NCI-H1092 treated with DMSO at 0.1 percent for 48 hours (cell line): ENCODE results near the gene HHAT.
A peak's percentile ranks its signal among the peaks of the same experiment; 100 is the strongest.

Source experiments
- DNase-seq: peaks from one replicate; lab custom pipeline; 2025; lab: John Stamatoyannopoulos, UW

HHAT gene

DNA sequence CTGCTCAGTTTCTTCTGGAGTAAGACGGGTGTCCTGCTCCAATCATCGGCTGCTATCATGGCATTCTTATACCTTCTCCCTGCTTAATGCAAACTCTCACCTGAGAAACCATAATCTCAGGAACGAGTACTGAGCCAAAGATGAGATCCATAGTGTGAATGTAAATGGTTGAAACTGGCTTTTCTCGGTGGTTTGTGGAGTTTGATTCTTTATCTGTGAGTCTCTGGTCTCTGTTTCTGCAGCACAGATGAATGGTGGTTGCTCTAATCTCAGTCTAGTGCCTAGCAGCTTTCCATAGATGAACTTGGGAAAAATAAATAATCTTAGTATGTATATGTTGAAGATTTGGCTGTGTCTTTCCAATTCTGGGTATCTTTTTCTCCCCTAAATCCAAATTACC is 274.4 kb downstream of the HHAT start:
- DNase-seq: no peak

DNA sequence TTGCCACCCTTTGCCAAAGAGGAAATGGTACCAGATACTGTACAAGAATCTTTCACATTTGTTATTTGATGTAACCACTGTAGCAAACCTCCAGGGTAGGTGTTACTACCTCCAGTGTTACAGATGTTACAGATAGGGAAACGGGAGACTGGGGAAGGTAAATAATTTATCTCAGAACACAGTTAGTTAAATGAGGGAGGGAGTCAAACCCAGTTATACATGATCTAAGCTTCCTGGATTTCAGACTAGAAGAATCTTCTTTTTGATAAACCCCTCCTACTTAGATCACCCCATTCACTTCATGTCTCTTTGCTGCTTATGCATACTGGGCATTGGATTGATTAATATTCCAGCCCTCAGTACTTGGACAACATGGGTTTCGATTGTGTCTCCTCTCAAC is 276.4 kb downstream of the HHAT start:
- DNase-seq: no peak

DNA sequence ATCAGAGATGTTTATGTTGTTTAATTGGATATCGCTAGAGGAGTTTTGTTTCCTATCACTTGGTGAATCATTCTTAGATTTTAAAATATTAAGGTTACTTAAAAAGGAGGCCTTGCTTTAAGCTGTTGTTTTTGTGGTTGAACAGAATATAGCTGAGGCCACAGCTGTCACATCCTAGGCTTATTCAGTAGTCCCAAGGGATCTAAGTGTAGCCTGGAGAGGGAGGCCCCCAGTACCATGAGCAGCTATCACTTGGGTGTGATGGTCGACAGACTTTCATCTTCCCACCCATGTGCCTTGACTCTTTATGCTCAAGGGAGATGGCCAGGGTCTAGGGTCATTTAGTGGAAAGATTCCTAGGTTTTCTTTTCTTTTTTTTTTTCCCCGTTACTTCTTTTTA is 278.7 kb downstream of the HHAT start:
- no peak for DNase-seq

DNA sequence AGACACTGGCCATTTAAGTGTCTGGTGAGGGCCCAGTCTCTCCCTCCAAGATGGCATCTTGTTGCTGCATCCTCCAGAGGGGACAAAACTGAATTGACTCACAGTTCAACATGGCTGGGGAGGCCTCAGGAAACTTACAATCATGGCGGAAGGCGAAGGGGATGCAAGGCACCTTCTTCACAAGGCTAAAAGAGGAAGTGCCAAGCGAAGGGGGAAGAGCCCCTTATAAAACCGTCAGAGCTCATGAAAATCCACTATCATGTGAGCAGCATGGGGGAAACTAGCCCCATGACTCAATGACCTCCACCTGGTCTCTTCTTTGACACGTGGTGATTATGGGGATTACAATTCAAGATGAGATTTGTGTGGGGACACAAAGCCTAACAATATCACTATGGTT is 280.1 kb downstream of the HHAT start:
- no peak for DNase-seq

DNA sequence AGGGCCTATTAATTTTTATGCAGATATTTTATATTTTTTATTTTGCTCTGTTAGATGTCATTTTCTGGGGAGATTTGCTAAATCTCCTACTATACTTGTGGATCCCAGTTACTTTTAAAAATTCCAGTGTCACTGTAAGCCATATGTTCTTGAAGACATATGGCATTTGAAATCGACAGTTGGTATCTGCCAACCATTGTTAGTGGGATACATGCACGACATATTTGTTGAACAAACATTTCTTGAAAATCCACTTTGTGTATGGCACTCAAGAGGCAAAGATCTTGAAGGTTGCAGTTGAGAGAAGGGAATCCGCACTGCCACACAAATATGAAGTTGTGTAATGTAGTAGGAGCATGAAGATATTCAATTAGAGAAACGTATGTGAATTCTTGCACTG is 287.7 kb downstream of the HHAT start:
- no peak for DNase-seq

DNA sequence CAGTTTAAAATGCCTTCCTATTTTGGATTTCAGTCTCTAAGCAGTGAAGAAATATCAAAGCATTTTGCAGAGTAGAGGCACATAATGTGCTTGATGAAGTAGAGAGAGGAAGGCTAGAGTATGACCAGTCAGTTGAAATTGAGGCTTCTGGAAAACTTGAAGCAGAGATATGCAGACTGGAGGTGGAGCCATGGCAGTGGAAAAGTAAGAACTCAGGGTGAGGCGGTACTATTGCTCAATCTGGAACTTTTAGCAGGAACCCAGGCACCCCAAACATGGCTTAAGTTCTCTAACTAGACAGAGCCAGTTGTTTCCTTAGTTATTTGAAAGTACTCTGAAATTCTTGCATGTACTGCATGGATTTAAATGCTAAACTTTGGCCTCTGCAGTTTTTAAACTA is 288.6 kb downstream of the HHAT start:
- DNase-seq: no peak

DNA sequence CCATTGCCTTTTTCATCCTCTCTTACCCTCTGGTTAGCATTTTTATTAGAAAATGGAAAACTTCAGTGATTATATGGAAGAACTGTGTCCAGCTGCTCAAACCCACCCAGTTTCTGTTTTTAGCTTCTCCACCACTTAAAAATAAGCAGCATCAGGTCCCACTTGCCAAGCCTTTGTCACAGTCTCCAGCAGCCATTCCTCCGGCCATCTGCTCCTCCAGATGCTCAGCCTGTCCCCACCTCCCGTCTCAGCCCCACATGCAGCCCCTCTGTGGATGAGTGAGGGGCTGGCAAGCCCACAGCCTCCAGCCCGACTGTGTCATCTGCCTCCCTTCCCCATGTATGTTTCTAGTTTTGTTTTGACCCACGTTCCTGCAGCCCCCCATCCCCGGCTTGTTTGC is 289.7 kb downstream of the HHAT start:
- DNase-seq: no peak

DNA sequence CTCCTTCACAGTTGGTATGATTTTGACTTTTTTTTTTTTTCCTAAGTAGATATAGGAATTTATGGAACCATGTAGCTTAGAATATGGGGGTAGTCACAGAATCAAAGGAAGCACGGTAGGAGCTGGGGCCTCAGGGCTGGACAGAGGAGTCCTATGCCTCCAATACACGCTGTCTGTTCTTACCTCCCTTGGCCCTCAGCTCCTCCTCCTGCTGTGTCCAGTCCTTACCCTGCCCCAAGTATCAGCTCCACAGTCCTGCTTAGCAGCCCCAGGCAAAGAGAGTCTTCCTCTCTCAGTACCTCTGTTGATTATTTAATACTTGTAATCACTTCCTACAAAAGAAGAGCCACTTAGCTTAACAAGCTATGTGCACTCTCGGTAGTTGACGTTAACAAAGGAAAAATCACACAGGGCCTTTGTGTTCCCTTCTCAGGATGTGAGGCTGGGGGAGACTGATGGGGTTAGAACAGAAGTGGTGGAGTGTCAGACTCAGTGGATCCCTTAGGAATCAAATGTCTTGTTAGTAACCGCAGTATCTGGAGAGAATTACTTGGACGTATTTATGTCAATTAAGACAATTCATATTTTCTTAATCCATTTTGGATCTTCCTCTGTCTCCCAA is 292.3 kb downstream of the HHAT start:
- DNase-seq: no peak

DNA sequence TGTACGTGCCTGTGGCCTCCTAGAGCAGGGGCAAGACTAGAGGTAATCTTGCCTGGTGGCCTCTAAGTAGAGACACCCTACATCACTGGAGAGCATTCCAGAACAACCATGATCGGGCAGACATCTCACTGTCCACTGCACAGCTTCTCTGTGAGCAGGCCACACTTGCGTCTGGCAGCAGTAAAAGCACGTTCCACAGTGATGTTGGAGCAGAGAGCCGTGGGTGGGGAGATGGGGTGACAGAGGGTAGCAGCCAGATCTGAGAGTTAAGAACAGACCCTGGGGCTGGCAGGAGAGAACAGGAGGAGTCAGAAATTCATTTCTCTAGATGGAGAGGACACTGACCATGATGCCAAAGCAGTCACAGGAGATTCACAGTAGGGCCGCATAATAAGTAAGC is 293.0 kb downstream of the HHAT start:
- DNase-seq: no peak

DNA sequence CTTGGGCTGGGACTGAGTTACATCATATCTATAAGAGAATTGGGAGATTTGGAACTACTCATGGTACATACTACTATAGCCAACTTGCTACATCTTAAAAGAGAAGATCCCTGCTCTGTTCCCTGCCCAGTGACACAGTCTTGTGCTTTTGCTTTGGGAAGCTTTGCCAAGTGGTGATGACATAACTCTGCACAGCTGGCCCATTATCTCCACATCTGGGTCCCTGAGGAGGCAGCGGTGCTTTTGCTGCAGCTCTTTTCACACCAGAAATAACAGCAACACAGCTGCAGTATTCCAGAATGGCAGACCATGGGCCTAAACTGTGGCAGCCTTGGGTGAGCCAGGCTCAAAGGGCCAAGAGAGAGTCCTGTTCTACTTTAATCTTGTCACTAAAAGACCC is 296.0 kb downstream of the HHAT start:
- no peak for DNase-seq

DNA sequence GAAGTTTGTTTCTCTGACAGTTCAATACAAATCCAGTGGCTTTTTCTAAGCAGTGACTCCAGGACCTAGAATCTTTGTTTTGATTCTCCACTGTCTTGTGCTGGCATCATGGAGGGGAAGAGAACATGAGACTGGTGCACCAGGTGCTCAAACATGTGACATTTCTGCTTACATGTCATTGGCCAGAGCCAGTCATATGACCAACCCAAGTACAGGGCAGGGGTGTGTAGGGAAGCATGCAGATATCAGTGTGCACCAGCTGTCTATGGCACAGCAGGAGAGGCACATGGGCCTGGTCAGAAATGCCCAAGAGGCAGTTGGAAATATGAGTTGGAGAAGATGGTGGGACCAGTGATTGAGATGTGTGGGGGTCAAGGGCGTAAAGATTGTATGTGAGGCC is 297.0 kb downstream of the HHAT start:
- DNase-seq: no peak

DNA sequence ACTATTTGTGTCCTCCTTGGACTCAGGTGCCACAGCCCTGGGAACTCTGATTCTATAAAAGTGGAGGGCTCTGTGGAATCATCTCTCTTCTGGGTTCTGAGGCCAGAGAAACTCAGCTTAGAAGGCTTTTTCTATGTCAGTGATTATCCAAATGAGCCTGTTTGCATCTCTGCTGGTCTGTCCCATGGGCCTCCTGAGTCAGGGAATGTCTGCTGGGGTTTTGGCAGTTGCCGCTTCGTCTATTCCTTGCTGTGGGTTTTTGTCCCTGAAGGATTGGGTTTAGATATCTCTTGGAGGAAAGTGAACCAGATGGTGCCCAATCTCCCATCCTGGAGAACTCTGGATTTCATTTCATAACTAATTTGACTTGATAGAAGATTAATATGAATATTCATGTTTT is 297.6 kb downstream of the HHAT start:
- no peak for DNase-seq

DNA sequence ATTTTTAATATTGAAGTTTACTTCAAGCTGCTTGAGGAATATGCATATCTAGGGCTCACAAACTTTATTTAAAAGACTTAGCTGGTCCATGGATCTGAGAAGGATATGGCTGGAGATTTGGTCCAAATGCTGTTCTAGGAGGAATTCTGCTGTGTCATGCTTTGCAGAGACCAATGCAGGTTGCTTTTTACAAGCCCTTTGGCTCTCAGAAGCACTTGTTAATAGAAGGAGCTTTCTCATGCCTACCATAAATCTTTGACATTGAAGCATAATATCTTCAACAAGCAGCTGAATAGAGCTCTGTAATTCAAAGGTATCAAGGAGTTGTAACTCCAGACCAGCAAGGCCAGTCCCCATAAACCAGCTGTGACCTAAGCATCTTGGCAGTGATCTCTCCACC is 299.1 kb downstream of the HHAT start:
- no peak for DNase-seq

DNA sequence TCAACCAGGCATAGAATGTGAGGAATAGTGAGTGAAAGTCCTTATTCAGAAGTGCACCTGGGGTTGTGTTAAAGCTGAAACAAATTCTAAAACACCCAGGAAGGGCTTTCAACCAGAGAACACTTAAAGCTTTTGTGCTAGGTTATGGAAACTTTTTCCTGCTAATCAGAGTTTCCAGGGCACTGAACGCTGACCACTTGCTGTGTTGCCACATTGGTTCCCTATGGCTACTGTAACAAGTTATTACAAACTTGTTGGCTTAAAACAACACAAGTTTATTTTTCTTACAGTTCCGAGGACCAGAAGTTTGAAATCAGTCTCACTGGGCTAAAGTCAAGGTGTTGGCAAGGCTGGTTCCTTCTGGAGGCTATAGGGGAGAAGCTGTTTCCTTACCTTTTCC is 300.6 kb downstream of the HHAT start:
- DNase-seq: no peak

DNA sequence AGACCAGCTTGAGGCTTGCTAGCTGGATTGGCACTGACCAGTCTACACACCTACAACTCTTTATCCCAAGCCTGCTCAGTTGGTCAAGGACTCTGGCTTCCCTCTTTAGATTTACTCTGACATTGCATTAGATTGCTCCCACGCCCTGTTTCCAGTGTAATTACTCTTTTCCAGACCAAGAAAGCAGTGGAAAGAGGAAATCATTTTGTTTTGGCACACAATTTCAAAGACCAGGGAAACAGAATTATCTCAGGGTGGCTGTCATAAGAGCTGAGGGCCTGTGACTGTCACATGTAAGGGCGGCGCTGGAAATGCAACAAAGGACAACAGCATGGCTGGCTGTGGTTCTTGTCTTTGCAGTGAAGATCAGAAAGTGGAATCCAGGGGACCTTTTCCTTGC is 302.7 kb downstream of the HHAT start:
- DNase-seq: no peak

DNA sequence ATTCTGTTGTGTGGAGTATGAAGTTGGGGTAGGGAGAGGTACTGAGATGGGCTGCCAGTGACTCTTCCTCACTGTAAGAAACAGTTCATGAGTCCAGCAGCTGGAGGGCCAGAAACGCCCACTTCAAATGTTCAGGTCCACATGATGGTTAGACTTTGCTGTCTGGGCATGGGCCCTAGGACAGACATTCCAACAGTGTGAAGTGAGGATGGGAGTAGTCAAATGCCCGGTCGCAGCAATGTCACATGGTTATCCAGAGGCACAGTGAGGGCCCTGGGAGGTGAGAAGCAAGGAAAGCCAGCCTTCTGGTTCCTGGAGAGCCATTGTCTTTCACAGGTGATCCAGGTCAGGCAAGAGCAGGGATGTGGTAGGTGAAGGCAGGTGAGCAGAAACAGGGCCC is 304.4 kb downstream of the HHAT start:
- DNase-seq: no peak

DNA sequence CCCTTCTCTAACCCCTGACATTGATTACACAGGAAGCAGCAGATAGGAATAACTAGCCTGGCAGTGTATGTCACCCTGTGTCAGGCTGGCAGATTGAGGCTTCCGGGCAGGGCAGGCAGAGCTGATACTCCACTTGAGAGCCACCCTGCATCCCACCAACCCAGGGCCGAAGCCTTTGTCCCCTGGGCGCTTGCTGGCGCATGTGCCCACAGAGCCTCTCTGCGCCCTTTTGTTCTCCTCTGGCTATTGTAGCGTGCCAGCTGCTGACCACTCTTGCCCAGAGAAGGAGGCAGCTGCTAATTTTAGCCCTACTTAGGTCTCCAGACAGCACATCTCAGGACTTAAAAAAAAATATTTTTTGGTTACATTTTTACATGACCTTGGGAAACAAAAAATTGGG is 304.9 kb downstream of the HHAT start:
- peak; percentile 83 for DNase-seq

DNA sequence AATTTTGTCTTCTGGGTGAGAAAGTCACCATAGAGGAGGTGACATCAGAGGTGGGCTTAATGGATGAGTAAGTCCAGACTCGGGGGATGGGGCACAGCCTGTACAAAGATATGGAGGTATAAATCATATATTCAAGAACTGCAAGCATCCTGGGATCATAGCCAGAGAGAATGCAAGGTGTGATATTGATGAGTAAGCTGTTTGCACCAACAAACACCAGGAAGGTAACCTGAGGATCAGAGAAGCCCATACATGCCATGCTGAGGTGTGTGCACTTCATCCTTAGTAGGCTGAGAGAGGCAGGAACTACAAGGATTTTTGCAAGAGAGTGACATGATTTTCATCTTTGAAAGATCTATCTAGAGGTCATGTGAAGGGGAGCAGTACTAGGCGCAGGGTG is 306.4 kb downstream of the HHAT start:
- no peak for DNase-seq

DNA sequence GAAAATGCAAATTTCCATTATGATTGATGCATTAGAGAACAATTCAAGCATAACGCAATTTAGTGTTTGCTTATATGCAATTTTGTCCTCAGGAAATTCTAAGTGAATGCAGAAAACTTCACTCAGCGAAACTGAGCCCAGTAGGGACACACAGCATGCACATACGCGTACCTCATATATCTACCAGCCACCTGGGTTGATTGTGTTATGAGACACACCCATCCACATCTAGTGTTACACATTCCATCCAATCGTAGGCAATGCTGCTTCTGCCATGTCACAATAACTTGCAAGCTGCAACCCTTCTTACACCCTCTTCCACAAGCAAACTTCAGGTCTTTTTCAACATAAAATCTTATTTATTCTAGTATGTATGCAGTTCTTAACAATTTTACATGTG is 312.9 kb downstream of the HHAT start:
- no peak for DNase-seq

DNA sequence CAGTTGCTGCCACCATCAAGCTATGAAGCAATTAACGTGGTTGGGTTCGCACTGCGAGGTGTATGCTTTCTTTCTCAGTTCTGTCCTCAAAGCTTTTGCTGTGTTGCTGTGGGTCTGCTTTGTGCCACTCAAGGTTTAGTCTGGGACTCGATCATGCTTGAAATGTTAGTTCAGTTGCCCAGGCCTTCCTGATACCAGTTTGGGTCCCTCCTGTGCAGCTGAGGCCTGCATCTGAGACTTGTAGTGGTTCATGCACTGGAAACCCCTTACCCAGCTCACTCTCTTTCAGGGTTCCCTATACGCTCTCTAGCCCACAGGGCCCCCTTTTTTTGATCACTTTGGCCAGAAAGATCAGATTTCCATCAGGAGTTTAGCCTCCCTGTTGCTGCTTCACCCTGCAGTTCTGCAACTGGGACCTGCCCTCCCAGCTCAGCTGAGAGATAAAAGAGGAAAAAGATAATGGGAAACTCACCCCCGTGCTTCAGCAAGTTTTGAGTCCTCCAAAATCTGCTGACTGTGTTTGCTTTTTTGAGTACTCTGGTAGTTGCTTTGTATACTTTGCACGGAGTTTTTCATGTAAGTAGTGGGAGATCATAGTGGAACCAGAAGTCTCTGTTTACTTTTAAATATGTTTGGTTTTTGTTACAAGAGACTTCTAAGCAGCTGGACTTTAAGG is 317.0 kb downstream of the HHAT start:
- no peak for DNase-seq

DNA sequence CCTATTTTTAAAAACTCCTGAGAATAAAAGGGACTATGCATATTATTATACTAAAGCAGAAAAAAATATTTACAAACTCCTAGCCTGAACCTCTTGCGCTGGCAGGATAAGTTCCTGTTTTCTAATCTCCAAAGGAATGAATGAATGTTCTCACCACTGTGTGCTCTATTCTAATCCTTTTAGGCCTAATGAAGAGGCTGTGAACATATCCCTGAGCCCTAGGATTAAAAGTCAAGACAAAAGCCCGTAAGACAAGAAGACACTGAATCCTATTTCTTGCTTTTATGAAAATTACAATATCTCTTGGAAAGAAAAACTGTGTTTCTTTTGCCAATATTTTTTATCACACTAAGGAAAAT is 317.5 kb downstream of the HHAT start:
- no peak for DNase-seq

DNA sequence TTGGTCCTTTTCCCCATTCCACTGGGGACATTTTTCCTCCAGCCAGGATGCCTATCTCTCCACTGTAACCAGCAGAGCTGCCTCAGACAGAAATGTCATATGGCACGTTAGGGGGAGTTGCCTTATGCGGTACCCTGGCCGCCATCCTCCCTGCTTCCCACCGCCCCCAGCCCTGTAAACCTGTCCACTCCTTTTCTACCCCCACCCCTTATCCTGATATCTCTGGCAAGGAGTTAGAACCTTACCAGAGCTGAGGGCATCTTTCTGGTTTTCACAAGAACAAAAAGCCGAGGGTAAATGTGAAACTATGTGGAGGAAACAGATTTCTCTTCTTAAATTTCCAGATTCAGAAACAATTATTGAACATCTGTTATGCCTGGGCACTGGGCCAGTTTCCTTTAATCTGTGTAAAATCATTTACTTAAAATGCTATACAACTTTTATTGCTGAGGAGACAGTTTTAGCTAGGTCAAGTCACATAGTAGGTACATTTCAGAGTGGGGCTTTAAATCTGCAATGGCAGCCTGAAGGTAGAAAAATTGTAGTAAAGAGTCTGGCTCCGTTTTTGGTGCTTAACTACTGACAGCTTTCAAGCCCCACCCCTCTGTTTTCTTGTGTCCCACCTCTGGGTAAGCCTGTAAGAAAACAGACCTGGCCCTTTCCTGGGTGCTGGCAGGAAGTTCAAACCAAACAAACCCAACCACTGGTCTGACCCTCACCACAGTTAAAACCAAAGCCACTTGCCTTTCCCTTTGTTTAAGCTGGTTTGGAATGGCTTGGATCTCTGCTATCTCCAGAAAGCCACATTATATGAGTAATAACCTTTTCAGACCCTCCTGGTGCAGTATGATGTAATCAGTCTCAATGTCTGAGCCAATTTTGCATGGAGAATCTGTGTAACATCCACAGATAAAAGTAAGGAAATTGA is 319.0 kb downstream of the HHAT start:
- no peak for DNase-seq

DNA sequence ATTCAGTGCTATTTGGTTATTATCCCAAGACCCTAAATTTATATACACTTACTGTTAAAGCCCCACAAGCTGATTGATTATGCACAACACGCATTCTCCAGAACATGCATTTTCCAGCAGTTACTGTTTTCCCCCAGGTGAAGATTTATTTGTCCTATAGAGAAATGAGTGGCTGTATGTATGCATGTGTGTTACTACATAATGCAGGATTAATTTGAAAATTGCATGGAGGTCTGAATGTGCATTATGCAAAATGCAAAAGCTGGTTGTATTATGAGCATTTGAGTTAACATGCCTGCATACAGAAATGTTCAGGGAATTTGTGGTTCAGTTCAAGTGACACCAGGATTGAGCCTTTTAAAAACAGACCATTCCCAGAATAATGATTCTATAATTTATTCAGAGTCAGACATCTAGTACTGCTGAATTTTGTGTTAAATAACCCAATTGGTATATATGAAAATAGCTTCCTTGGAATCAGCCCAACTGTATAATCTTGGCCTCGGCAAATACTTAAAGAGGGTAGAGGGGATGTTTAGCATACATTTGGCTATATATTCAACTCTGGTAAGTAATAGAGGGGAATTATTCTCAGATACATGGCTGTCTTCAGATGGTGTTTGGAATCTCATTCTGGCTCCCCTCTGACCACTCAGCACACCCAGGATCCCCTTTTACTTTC is 320.0 kb downstream of the HHAT start:
- DNase-seq: no peak
